Neural progenitor cell (in vitro differentiated cells): ENCODE measurements around the gene LRGUK. TPM values are rescaled to one million over a fixed set of nuclear protein-coding genes. Genes with fewer than 3 reads are reported as not detected.

Source experiments
- DNase-seq: peaks from one replicate; pipeline ENCODE4 v3.0.0-alpha.2; 2016; ENCODE audit warnings: low spot score
- H2AFZ ChIP-seq: fragments of 200-600 bp; sonication (generic); replicated peaks from 2 replicates; pipeline ENCODE4 v1.6.1; 2016; ENCODE audit warnings: antibody characterized with exemption
- H3F3A ChIP-seq: fragments of 200-600 bp; sonication (generic); 2 replicates; pipeline ENCODE4 v1.6.1; 2016; ENCODE audit warnings: antibody characterized with exemption, low read depth
- H3K27ac ChIP-seq: fragments of 200-600 bp; sonication (generic); 2 replicates; pipeline ENCODE4 v1.5.1; 2016; ENCODE audit warnings: mild to moderate bottlenecking
- H3K27me3 ChIP-seq: fragments of 200-600 bp; sonication (generic); 2 replicates; pipeline ENCODE4 v1.6.1; 2016; ENCODE audit warnings: mild to moderate bottlenecking, moderate library complexity
- H3K36me3 ChIP-seq: fragments of 200-600 bp; sonication (generic); 2 replicates; pipeline ENCODE4 v1.5.1; 2016
- H3K4me1 ChIP-seq: fragments of 200-600 bp; sonication (generic); 2 replicates; pipeline ENCODE4 v1.6.1; 2016; ENCODE audit warnings: mixed run types
- H3K4me2 ChIP-seq: fragments of 200-600 bp; sonication (generic); 2 replicates; pipeline ENCODE4 v1.6.1; 2016
- H3K4me3 ChIP-seq: fragments of 200-600 bp; sonication (generic); 2 replicates; pipeline ENCODE4 v1.5.1; 2016
- H3K79me2 ChIP-seq: fragments of 200-600 bp; sonication (generic); 2 replicates; pipeline ENCODE4 v1.6.1; 2016; ENCODE audit warnings: low read depth
- H3K9ac ChIP-seq: fragments of 200-600 bp; sonication (generic); 2 replicates; pipeline ENCODE4 v1.6.1; 2016
- H3K9me3 ChIP-seq: fragments of 200-600 bp; sonication (generic); 2 replicates; pipeline ENCODE4 v1.5.1; 2016; ENCODE audit warnings: low read depth
- H4K20me1 ChIP-seq: fragments of 200-600 bp; sonication (generic); 2 replicates; pipeline ENCODE4 v1.6.1; 2016; ENCODE audit warnings: low read depth
- H3K27ac Mint-ChIP-seq: 3 replicates; pipeline ENCODE4 v1.8.0; 2021; ENCODE audit warnings: mixed read lengths
- H3K27me3 Mint-ChIP-seq: 2 replicates; pipeline ENCODE4 v1.8.0; 2022; ENCODE audit warnings: low read depth, mild to moderate bottlenecking, inconsistent platforms, moderate library complexity, mixed read lengths; ENCODE audit not compliant: insufficient read depth
- H3K36me3 Mint-ChIP-seq: 3 replicates; pipeline ENCODE4 v1.8.0; 2021; ENCODE audit warnings: mixed read lengths
- H3K4me1 Mint-ChIP-seq: 3 replicates; pipeline ENCODE4 v1.8.0; 2021; ENCODE audit warnings: mixed read lengths
- H3K4me3 Mint-ChIP-seq: 3 replicates; pipeline ENCODE4 v1.8.0; 2021; ENCODE audit warnings: mild to moderate bottlenecking, moderate library complexity, mixed read lengths
- H3K9me3 Mint-ChIP-seq: 3 replicates; pipeline ENCODE4 v1.8.0; 2020; ENCODE audit warnings: mixed read lengths
- CTCF ChIP-seq: fragments of 200-600 bp; sonication (generic); IDR thresholded peaks from 2 replicates; pipeline ENCODE4 v1.5.1; 2017; ENCODE audit warnings: antibody characterized with exemption, mild to moderate bottlenecking
- EZH2 ChIP-seq: fragments of 200-600 bp; sonication (generic); IDR thresholded peaks from 2 replicates; pipeline ENCODE4 v1.6.1; 2017; ENCODE audit warnings: antibody characterized with exemption, mild to moderate bottlenecking, moderate library complexity
- EZH2phosphoT487 ChIP-seq: fragments of 200-600 bp; sonication (generic); IDR thresholded peaks from 2 replicates; pipeline ENCODE4 v1.6.1; 2017; ENCODE audit warnings: antibody characterized with exemption
- total RNA-seq: library from RNA; depleted of rRNA; stranded (reverse); fragments of >200 nt; gene quantifications from 2 replicates; pipeline ENCODE4 v1.2.3, GENCODE V29; 2015; ENCODE audit warnings: low replicate concordance

Gene LRGUK
- total RNA-seq, 1 donor from 2014 or later = 1.1 TPM

DNA sequence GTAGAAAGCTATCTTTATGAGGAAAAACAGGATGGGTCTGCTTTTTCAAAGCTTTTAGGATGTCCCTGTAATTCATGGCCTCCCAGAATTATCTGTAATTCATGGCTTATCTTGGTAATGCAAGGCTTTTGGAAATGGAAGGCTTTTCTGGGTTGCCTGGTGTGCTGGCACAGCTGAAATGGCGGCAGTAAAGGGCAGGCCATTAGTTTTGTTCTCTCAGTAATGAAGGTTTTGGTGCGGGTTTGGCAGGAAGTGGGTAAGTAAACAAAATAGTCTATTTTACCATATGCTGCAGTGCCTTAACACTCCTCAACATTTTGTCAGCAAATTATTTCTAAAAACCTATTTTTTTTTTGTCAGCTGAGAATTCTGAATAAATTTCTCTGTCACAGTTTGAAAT is 69.3 kb downstream of the LRGUK start:
- H4K20me1 ChIP-seq = no peaks in the 10 kb centered on the region
- no peak overlapping the region for H3K9ac ChIP-seq
- no peak for TF ChIP-seq EZH2
- TF ChIP-seq EZH2phosphoT487 = no peak
- TF ChIP-seq CTCF = no peak
- H3K9me3 ChIP-seq = no peaks in the 10 kb centered on the region
- Mint-ChIP-seq H3K9me3 (peaks cover 2% of the 10 kb centered on the region), H3K4me1 (peaks cover 20% of the 10 kb centered on the region), H3K27ac (no peak overlapping the region), H3K4me3 (no peak overlapping the region), H3K27me3 (peaks cover 2% of the 10 kb centered on the region), H3K36me3 (no peaks in the 10 kb centered on the region)
- no peak overlapping the region for H2AFZ ChIP-seq
- H3K4me3 ChIP-seq = no peak overlapping the region
- H3K4me2 ChIP-seq = no peak overlapping the region
- no peaks in the 10 kb centered on the region for H3K79me2 ChIP-seq
- no peaks in the 10 kb centered on the region for H3K36me3 ChIP-seq
- peaks cover 23% of the 10 kb centered on the region for H3K4me1 ChIP-seq
- H3K27ac ChIP-seq = no peak overlapping the region
- H3F3A ChIP-seq = peaks cover 8% of the 10 kb centered on the region
- H3K27me3 ChIP-seq = no peaks in the 10 kb centered on the region
- no peak for DNase-seq

DNA sequence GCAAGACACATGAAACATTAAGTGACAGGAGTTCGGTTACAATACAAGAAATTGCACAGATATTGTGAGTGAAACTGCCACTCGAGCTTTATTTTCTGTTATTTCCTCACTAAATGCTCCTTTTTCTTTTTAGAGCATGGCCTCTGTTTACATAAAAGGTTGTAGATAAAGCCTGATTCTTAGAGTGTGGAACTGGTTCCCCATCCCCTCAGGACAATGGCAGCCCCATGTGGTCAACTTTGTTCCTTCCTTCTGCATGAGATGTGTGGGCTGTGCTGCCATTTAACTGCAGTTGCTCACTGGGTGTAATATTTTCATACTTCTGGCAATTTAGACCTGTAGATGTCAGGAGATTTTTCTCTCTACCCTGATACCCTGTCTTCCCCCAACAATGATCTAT is 70.2 kb downstream of the LRGUK start:
- Histone ChIP-seq H3K4me1 (peaks cover 23% of the 10 kb centered on the region), H3K9ac (no peak overlapping the region), H3K9me3 (no peaks in the 10 kb centered on the region), H3K36me3 (no peaks in the 10 kb centered on the region), H4K20me1 (no peaks in the 10 kb centered on the region), H2AFZ (no peak overlapping the region), H3K27ac (peak overlapping the region; percentile 11), H3K79me2 (no peaks in the 10 kb centered on the region), H3K4me2 (peak overlapping the region; percentile 31), H3K4me3 (no peak overlapping the region), H3F3A (peaks cover 8% of the 10 kb centered on the region), H3K27me3 (no peaks in the 10 kb centered on the region)
- peaks cover 2% of the 10 kb centered on the region for H3K27me3 Mint-ChIP-seq
- no peak overlapping the region for H3K27ac Mint-ChIP-seq
- DNase-seq = peak; percentile 41
- TF ChIP-seq CTCF = peak; percentile 18
- TF ChIP-seq EZH2phosphoT487 = no peak
- peaks cover 20% of the 10 kb centered on the region for H3K4me1 Mint-ChIP-seq
- H3K4me3 Mint-ChIP-seq = no peak overlapping the region
- H3K36me3 Mint-ChIP-seq = no peaks in the 10 kb centered on the region
- peaks cover 2% of the 10 kb centered on the region for H3K9me3 Mint-ChIP-seq

GRCh38 chr7:134200970-134201369 is 73.8 kb downstream of the LRGUK start:
- H3K4me2 ChIP-seq = no peak overlapping the region
- peaks cover 23% of the 10 kb centered on the region for H3K4me1 ChIP-seq
- no peaks in the 10 kb centered on the region for H3K36me3 ChIP-seq
- H3K4me3 Mint-ChIP-seq = no peak overlapping the region
- no peak for DNase-seq
- no peak for TF ChIP-seq EZH2
- TF ChIP-seq EZH2phosphoT487 = no peak
- no peak for TF ChIP-seq CTCF
- no peaks in the 10 kb centered on the region for H3K27me3 ChIP-seq
- H3K4me3 ChIP-seq = no peak overlapping the region
- H3K27me3 Mint-ChIP-seq = no peaks in the 10 kb centered on the region
- peaks cover 2% of the 10 kb centered on the region for H3K9me3 Mint-ChIP-seq
- H3K79me2 ChIP-seq = no peaks in the 10 kb centered on the region
- H4K20me1 ChIP-seq = no peaks in the 10 kb centered on the region
- peaks cover 3% of the 10 kb centered on the region for H3K36me3 Mint-ChIP-seq
- no peak overlapping the region for H2AFZ ChIP-seq
- H3K27ac Mint-ChIP-seq = no peak overlapping the region
- H3K9ac ChIP-seq = no peak overlapping the region
- peaks cover 20% of the 10 kb centered on the region for H3K4me1 Mint-ChIP-seq
- H3K27ac ChIP-seq = no peak overlapping the region
- H3F3A ChIP-seq = peaks cover 8% of the 10 kb centered on the region
- no peaks in the 10 kb centered on the region for H3K9me3 ChIP-seq
